OCI-LY7 (cell line): ENCODE measurements around the gene SMURF1.

ENCODE experiments used
- EZH2phosphoT487 ChIP-seq: fragments of 200-600 bp; sonication (generic); IDR thresholded peaks from 2 replicates; pipeline ENCODE4 v1.6.1; 2018; ENCODE audit warnings: low read depth, borderline replicate concordance, mild to moderate bottlenecking, mixed run types, antibody characterized with exemption, low read length, moderate library complexity, mixed read lengths
- TF ChIP-seq, protein P1 (sequence below): fragments of 200-600 bp; sonication (generic); conservative IDR thresholded peaks from 2 replicates; pipeline ENCODE4 v1.5.1; 2014; ENCODE audit warnings: mild to moderate bottlenecking, antibody characterized with exemption, low read length, moderate library complexity, mixed read lengths

GRCh38 chr7:99080679-99081078 is 63.2 kb downstream of the SMURF1 start:
- TF ChIP-seq, protein P1, sequence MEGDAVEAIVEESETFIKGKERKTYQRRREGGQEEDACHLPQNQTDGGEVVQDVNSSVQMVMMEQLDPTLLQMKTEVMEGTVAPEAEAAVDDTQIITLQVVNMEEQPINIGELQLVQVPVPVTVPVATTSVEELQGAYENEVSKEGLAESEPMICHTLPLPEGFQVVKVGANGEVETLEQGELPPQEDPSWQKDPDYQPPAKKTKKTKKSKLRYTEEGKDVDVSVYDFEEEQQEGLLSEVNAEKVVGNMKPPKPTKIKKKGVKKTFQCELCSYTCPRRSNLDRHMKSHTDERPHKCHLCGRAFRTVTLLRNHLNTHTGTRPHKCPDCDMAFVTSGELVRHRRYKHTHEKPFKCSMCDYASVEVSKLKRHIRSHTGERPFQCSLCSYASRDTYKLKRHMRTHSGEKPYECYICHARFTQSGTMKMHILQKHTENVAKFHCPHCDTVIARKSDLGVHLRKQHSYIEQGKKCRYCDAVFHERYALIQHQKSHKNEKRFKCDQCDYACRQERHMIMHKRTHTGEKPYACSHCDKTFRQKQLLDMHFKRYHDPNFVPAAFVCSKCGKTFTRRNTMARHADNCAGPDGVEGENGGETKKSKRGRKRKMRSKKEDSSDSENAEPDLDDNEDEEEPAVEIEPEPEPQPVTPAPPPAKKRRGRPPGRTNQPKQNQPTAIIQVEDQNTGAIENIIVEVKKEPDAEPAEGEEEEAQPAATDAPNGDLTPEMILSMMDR, result no peak
- no peak for TF ChIP-seq EZH2phosphoT487
